Stimulated activated CD8-positive, alpha-beta memory T cell treated with anti-CD3 and anti-CD28 coated beads, Interleukin-7, amount 100 ng/mL, for 1 hour (primary cell): Measurements from ENCODE around the gene TULP4.

Source experiments
- DNase-seq, 2 donors: peaks; one replicate each; pipeline ENCODE4 v3.0.0-alpha.2; 2020; ENCODE audit warnings: low read depth in 2 of 2

The TULP4 gene

DNA sequence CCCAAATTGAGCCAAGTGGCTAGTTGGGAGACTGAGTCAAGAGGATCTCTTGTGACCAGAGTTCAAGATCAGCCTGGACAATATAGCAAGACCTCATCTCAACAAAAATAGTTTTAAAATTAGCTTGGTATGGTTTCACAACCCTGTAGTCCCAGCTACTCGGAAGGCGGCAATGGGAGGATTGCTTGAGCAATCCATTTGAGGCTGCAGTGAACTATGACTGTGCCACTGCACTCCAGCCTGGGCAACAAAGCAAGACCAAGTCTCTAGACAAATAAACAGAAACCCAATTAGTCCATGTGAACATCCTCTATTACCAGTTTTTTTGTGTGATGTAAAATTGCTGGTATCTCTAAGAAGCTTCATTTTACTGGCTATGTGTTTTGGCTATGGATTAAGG lies 106.2 kb downstream of the TULP4 start:
- no peak for DNase-seq

DNA sequence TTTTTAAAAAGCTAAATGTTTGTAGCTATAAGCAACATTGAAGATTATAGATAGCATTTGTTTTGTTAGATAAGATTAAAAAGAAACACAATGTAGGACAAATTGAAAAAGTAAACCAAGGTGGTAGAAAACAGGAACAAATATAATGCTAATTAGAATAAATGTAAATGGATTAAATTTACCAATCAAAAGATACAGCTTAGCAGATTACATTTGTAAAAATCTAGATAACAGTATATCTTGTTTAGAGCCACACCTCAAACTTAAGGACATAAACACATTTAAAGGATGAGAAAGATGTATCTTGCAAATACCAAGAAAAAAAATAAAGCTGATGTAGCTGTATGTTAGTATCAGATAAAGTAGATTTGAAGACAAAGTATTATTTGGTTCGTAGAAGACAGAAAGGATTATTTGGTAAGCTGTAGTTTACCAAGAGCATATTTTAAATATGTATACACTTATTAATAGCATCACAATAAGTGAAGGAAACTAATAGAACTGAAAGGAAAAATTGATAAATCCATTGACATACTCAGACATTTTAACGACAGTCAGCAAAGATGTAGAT lies 107.2 kb downstream of the TULP4 start:
- DNase-seq, result no peak

DNA sequence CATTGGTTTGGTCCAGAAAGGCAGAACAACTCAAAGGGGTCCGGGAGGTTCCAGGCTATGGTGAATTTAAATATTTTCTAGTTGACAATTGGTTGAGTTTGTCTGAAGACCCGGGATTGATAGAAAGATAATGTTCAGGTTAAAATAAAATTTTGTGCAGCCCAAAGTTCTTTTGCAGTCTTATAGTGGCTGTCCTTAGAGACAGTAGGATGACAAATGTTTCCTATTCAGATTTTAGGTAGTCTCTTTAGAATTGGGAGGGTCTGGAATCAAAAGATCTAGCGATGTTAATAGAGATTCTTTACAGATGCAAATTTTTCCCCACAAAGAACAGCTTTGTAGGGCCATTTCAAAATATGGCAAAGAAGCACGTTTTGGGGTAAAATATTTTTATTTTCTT lies 109.1 kb downstream of the TULP4 start:
- no peak for DNase-seq

GRCh38 chr6:158422629-158423238 lies 110.5 kb downstream of the TULP4 start:
- no peak for DNase-seq

DNA sequence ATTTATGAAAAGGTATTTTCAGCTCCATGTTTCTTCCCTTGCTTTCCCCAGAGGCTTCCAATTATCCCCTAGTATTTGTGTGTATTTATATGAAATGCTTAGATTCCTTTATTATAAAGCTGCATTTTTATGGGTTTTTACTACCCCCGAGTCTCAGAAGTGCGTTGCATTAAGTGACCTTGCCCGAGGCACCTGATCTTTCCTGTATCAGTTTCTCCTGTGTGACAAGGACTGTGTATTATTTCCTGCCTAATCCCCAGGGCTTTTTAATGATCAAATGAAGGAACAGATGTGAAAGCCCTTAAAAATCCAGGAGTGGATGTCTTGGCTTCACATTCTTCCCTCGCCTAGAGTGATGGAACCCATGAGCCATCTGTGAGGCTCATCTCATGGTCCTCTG lies 118.8 kb downstream of the TULP4 start:
- no peak for DNase-seq

DNA sequence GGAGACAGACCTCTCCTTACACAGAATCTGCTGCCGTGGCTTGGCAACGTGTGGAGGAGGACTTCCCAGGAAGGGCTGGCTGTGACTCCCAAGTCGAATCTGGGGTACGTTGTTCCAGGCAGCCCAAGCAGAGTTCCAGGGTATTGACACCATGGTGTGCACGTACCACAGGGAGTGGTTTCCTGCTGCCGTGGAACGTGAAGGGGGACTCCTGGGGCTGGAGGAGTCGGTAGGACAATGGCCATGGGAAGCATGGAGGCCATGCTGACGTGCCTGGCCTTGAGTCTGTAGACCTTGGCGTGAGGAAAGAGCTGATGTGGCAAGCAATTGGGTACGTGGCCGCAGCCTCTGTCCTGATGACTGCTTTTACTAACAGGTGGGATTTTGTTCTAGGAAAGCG lies 119.3 kb downstream of the TULP4 start:
- no peak for DNase-seq

DNA sequence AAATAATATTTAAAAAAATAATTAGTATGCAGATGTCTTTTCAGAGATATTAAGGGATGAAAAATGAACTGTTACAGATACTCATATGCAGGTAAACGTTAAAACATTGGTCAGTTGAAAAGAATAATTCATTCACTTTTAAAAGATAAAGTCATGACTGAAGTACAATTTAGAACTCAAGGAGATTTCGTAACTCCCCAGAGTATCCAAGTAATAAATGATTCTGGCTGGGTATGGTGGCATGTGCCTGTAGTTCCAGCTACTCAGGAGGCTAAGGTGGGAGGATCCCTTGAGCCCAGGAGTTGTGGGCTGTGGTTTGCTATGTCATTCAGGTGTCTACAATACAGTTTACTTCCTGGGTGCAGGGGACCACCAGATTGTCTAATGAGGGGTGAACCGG lies 125.3 kb downstream of the TULP4 start:
- no peak for DNase-seq

- no peak for DNase-seq
These were observed 126.0 kb downstream of the TULP4 start for GRCh38 chr6:158438226-158438625.

GRCh38 chr6:158439255-158439654 lies 127.0 kb downstream of the TULP4 start:
- no peak for DNase-seq

GRCh38 chr6:158441716-158442215 lies 129.5 kb downstream of the TULP4 start:
- no peak for DNase-seq

GRCh38 chr6:158442306-158442705 lies 130.0 kb downstream of the TULP4 start:
- DNase-seq, result no peak

DNA sequence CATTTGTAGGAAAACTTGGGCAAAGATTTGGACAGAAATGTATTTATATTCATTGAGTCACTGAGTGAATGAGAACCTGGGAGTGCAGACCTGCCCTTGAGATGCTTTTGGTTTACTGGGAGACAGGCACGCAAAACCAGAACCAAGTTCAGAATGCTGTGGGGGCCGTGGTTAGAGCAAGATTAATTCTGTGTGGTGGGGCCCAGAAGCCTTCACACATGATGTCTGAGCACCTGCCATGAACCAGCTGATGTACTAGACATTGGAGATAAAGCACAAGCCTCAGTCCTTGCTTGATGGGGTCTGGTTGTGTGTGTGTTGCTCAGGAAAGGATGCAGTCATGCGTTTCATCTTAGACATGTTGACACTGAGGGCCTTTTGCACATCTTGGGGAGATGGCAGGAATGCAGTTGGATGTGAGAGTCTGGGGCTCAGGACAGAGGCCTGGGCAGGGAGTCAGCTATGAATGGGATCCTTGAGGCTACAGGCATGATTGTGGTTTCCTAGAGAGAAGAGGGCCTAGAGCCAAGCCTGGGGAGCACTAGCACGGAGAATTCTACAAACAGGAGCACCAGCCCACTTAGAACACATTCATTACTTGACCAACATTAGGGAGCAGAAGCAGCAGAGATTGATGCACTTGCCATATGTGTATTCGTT lies 133.3 kb downstream of the TULP4 start:
- DNase-seq, result no peak

DNA sequence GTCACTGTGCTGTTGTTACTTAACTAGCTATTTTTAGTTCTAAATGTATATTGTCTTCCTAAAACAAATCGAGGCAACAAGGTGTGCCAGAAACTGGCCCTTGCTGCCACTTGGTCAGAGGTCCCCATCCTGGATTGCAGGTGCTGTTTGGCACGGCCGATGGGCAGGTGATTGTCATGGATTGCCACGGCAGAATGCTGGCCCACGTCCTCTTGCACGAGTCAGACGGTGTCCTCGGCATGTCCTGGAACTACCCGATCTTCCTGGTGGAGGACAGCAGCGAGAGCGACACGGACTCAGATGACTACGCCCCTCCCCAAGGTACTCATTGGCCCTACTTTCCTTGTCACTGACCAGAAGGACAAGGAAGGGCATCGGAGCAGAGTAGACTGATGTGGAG lies 136.6 kb downstream of the TULP4 start:
- DNase-seq, result no peak

DNA sequence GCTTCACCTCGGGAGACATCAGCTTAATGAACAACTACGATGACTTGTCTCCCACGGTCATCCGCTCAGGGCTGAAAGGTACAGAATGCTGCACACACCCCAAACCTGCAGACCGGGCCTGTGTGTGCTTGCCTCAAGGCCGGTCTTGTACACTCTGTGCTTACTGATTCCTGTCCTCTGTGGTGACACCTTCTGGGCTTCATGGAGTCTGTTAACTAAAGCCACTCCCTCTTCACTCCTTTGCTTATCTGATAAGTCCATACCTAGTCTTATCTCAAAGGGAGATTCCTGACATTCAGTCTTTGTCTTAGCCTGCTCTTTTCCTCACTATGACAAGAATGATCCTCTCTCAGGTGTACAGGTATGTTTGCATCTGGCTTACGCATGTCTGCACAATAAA lies 139.9 kb downstream of the TULP4 start:
- no peak for DNase-seq

DNA sequence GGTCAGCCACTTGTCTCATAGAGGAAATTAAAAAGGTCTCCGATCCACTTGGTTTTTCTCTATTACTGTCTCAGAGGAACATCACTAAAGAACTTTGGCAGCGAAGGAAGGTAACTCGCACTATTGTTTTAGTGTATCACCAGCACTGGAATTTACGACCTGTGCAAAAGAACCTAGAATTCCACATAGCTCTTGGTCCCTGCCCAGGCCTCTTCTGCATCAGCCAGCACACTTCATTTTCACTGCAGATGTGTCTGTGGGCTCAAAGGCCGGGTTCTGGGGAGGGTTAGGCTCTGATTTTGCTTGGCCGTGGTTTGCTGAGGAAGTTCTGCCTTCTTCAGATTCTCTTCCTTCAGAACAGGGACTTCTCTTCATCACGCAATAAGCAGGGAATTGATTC lies 144.9 kb downstream of the TULP4 start:
- no peak for DNase-seq

DNA sequence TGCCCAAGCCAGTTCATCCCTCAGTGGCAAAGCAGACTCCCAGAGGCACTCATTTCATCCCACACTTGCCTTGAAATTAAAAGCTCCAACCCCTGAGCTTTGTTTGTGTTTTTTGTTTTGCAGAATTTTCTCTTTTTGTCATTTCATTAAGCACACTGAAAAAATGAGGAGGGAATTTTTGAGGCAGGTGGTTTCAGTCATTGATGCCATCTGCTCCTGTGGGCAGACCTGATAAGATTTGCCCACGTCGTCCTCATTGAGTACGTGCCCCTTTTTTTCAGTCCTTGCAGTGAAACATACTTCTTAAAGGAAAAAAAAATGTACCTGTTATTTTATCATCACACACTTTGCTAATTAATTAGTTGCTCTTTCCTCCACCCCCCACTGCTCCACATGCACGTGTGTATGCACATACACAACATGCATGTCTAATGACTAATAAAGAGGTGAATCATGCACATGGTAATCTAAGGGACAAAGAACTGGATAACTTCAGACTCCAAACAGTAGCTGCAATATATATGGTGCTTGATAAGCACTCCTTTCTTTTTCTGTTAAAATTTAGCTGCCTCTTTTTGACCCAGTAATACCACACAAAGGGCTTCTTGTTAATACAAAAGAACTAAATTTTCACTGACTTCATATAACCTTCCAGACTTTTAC lies 145.5 kb downstream of the TULP4 start:
- DNase-seq, result no peak

- no peak for DNase-seq
These were observed 147.5 kb downstream of the TULP4 start for GRCh38 chr6:158459726-158460125.

GRCh38 chr6:158460602-158461169 lies 148.4 kb downstream of the TULP4 start:
- DNase-seq, result no peak

- no peak for DNase-seq
These were observed 149.7 kb downstream of the TULP4 start for GRCh38 chr6:158461954-158462353.

GRCh38 chr6:158464483-158464882 lies 152.2 kb downstream of the TULP4 start:
- DNase-seq, result no peak

DNA sequence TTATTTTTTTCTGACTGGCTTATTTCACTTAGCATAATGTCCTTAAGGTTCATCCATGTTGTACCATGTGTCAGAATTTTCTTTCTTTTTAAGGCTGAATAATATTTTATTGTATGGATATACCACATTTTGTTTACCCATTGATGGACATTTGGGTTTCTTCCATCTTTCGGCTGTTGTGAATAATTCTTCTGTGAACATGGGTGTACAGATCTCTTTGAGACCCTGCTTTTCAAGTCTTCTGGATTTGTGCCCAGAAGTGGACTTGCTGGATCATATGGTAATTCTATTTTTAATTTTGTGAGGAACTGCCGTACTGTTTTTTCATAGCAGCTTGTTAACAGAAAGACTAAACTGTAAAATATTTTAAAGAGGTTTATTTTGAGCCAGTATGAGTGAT lies 153.0 kb downstream of the TULP4 start:
- no peak for DNase-seq

GRCh38 chr6:158465747-158466146 lies 153.5 kb downstream of the TULP4 start:
- DNase-seq, result no peak

DNA sequence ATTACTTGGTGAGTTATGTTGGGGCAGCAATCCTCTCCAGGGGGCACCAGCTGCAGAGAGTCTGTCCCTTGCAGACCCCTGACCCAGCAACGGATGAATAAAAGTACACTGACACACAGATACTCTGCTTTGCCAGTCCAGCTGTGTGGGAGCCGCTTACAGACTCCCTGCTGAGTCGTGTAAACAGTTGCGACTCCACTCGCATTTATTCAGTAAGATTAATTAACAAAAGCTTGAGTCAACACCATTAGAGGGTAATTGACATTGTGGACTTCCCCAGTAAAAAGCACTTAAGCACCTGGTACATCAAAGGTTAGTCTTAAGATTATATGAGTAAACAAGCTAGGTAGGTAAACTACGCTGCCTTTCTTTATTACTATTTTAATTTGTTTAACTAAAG lies 155.7 kb downstream of the TULP4 start:
- DNase-seq, result no peak
